Mesodermal cell (in vitro differentiated cells): ENCODE data around the gene CATSPERZ.

Experiments
- H3K27ac ChIP-seq: 2 replicates; pipeline ENCODE4 v1.7.0; 2013; ENCODE audit warnings: mild to moderate bottlenecking, low read depth, low read length, moderate library complexity; ENCODE audit not compliant: severe bottlenecking
- H3K36me3 ChIP-seq: 2 replicates; pipeline ENCODE4 v1.7.1; 2013; ENCODE audit warnings: mild to moderate bottlenecking, low read length, moderate library complexity; ENCODE audit not compliant: control insufficient read depth, insufficient read depth
- H3K4me1 ChIP-seq: one replicate; pipeline ENCODE4 v1.7.1; 2013; ENCODE audit warnings: mild to moderate bottlenecking, low read length; ENCODE audit not compliant: insufficient read depth, control insufficient read depth, poor library complexity, severe bottlenecking
- H3K4me3 ChIP-seq: 2 replicates; pipeline ENCODE4 v1.7.0; 2013; ENCODE audit warnings: low read length, control low read depth, mild to moderate bottlenecking; ENCODE audit not compliant: insufficient read depth, poor library complexity, severe bottlenecking; ENCODE audit errors: extremely low read depth
- H3K9me3 ChIP-seq: 2 replicates; pipeline ENCODE4 v1.7.1; 2013; ENCODE audit warnings: mild to moderate bottlenecking, low read length, moderate library complexity; ENCODE audit not compliant: control insufficient read depth
- WGBS, 2 experiments: methylation state at CpG; one replicate each; pipeline ENCODE4 v1.1.5; 2013; ENCODE audit warnings: missing lambda C conversion rate in 2 of 2; ENCODE audit not compliant: insufficient coverage in 2 of 2; 5-methylcytosine and 5-hydroxymethylcytosine counted together

Gene CATSPERZ

GRCh38 chr11:64287676-64288352, 12.3 kb upstream of the CATSPERZ start:
- WGBS, 2 experiments = 94 to 95% methylated on average over 30 to 33 of the region's 33 CpGs
- Histone ChIP-seq H3K9me3 (no peaks in the 10 kb centered on the region), H3K36me3 (peaks cover 4% of the 10 kb centered on the region), H3K27ac (no peak overlapping the region), H3K4me1 (peaks cover 8% of the 10 kb centered on the region), H3K4me3 (no peak overlapping the region)

- H3K9me3 ChIP-seq = no peaks in the 10 kb centered on the region
- no peak overlapping the region for H3K4me3 ChIP-seq
- peaks cover 8% of the 10 kb centered on the region for H3K4me1 ChIP-seq
- 93 to 94% methylated on average over 7 to 8 of the region's 9 CpGs for WGBS, 2 experiments
- H3K27ac ChIP-seq = no peak overlapping the region
- no peaks in the 10 kb centered on the region for H3K36me3 ChIP-seq
Observed at GRCh38 chr11:64288353-64288750, 11.8 kb upstream of the CATSPERZ start.

GRCh38 chr11:64289002-64289564, 11.1 kb upstream of the CATSPERZ start:
- H3K36me3 ChIP-seq = no peaks in the 10 kb centered on the region
- no peaks in the 10 kb centered on the region for H3K9me3 ChIP-seq
- no peak overlapping the region for H3K27ac ChIP-seq
- WGBS, 2 experiments = 91 to 95% methylated on average over 7 to 11 of the region's 13 CpGs
- no peak overlapping the region for H3K4me3 ChIP-seq
- H3K4me1 ChIP-seq = peaks cover under 1% of the 10 kb centered on the region

GRCh38 chr11:64290352-64291261, 9.6 kb upstream of the CATSPERZ start:
- WGBS, 2 experiments = 52 to 67% methylated on average over 8 of the region's 10 CpGs
- no peaks in the 10 kb centered on the region for H3K36me3 ChIP-seq
- no peak overlapping the region for H3K4me3 ChIP-seq
- H3K4me1 ChIP-seq = no peaks in the 10 kb centered on the region
- no peak overlapping the region for H3K27ac ChIP-seq
- no peaks in the 10 kb centered on the region for H3K9me3 ChIP-seq

- H3K27ac ChIP-seq = no peak within 1 kb of the TSS
- no peaks in the 10 kb centered on the region for H3K9me3 ChIP-seq
- no peaks in the 10 kb centered on the region for H3K4me1 ChIP-seq
- H3K4me3 ChIP-seq = peak within 1 kb of the TSS; percentile 11
- WGBS, 2 experiments = 2% methylated on average over 27 to 35 of the region's 45 CpGs
- no peaks in the 10 kb centered on the region for H3K36me3 ChIP-seq
Observed at GRCh38 chr11:64291262-64291751, 8.9 kb upstream of the CATSPERZ start, which contains the start of gene KCNK4. Gene KCNK4 (plus strand): TSS chr11:64291302. CDS start chr11:64293019, 1,717 bp downstream.

GRCh38 chr11:64291752-64292459, 8.3 kb upstream of the CATSPERZ start:
- H3K36me3 ChIP-seq = no peaks in the 10 kb centered on the region
- WGBS, 2 experiments = 1 to 2% methylated on average over 87 to 91 of the region's 96 CpGs
- no peaks in the 10 kb centered on the region for H3K4me1 ChIP-seq
- H3K27ac ChIP-seq = no peak overlapping the region
- peak overlapping the region; percentile 11 for H3K4me3 ChIP-seq
- no peaks in the 10 kb centered on the region for H3K9me3 ChIP-seq

GRCh38 chr11:64292460-64293254, 7.5 kb upstream of the CATSPERZ start:
- 42 to 51% methylated on average over 33 to 35 of the region's 42 CpGs for WGBS, 2 experiments
- H3K4me1 ChIP-seq = peaks cover 3% of the 10 kb centered on the region
- no peaks in the 10 kb centered on the region for H3K9me3 ChIP-seq
- no peaks in the 10 kb centered on the region for H3K36me3 ChIP-seq
- H3K4me3 ChIP-seq = peak overlapping the region; percentile 11
- H3K27ac ChIP-seq = no peak overlapping the region

GRCh38 chr11:64294774-64295173, 5.4 kb upstream of the CATSPERZ start:
- Histone ChIP-seq H3K36me3 (no peaks in the 10 kb centered on the region), H3K27ac (no peak overlapping the region), H3K4me1 (peaks cover 7% of the 10 kb centered on the region), H3K4me3 (no peak overlapping the region), H3K9me3 (no peaks in the 10 kb centered on the region)
- 50 to 78% methylated on average over 1 to 3 of the region's 3 CpGs for WGBS, 2 experiments

GRCh38 chr11:64295760-64296159, 4.4 kb upstream of the CATSPERZ start:
- Histone ChIP-seq H3K27ac (no peak overlapping the region), H3K4me3 (no peak overlapping the region), H3K4me1 (peaks cover 13% of the 10 kb centered on the region), H3K9me3 (no peaks in the 10 kb centered on the region), H3K36me3 (no peaks in the 10 kb centered on the region)
- 91% methylated on average over 2 of the region's 4 CpGs; no CpG with 5 or more reads in 1 of the 2 experiments for WGBS, 2 experiments
